NT2/D1 (cell line): ENCODE results near the gene PRXL2B.

ENCODE experiments used
- DNase-seq: peaks from one replicate; pipeline ENCODE4 v3.0.0-alpha.2; 2011; ENCODE audit warnings: low read depth, low spot score
- H3K27me3 ChIP-seq: 2 replicates; pipeline ENCODE4 v1.6.0; 2011; ENCODE audit warnings: mild to moderate bottlenecking; ENCODE audit not compliant: insufficient read length, insufficient read depth
- H3K36me3 ChIP-seq: 2 replicates; pipeline ENCODE4 v1.6.1; 2011; ENCODE audit warnings: mild to moderate bottlenecking, low read length, mixed read lengths; ENCODE audit not compliant: insufficient read depth, insufficient read length
- H3K4me1 ChIP-seq: 2 replicates; pipeline ENCODE4 v1.5.1; 2011; ENCODE audit not compliant: insufficient read depth, insufficient read length
- H3K4me3 ChIP-seq: 2 replicates; pipeline ENCODE4 v1.5.1; 2011; ENCODE audit warnings: low read depth; ENCODE audit not compliant: insufficient read length
- H3K9ac ChIP-seq: 2 replicates; pipeline ENCODE4 v1.6.0; 2011; ENCODE audit warnings: low read depth; ENCODE audit not compliant: insufficient read length
- H3K9me3 ChIP-seq: 2 replicates; pipeline ENCODE4 v1.5.1; 2011; ENCODE audit warnings: mild to moderate bottlenecking, low read length; ENCODE audit not compliant: insufficient read depth
- SUZ12 ChIP-seq: IDR thresholded peaks from 2 replicates; pipeline ENCODE4 v1.6.1; 2011; ENCODE audit not compliant: insufficient read length, insufficient read depth; ENCODE audit errors: extremely low read depth
- YY1 ChIP-seq: IDR thresholded peaks from 2 replicates; pipeline ENCODE4 v1.6.1; 2011; ENCODE audit not compliant: insufficient read length, insufficient read depth
- ZNF274 ChIP-seq: IDR thresholded peaks from 2 replicates; pipeline ENCODE4 v1.6.1; 2011; ENCODE audit warnings: mild to moderate bottlenecking, low read depth, low read length

The PRXL2B gene

DNA sequence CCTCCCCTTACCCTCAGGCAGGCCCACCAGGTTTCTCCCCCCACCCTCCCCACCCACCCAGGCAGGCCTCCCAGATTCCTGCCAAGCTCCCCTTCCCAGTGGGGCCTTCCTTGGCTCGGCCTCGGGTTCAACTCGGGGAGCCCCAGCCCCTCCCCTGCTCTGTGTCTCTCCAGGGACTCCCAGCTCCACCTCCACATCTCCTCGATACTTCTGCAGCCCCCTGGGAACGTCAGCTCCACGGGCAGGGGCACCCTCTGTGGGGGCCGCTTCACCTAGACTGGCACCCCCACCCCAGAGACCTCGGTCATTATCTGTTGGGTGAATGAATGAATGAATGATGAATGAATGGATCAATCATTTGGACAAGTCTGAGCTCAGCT lies 45.5 kb downstream of the PRXL2B start:
- peaks cover 28% of the 10 kb centered on the region for H3K4me1 ChIP-seq
- H3K36me3 ChIP-seq, result no peaks in the 10 kb centered on the region
- DNase-seq, result no peak
- TF ChIP-seq YY1 (no peak), SUZ12 (no peak), ZNF274 (no peak)
- peaks cover 47% of the 10 kb centered on the region for H3K27me3 ChIP-seq
- no peak overlapping the region for H3K4me3 ChIP-seq
- peaks cover 9% of the 10 kb centered on the region; the same call in 1 of the 2 replicates for H3K9me3 ChIP-seq
- H3K9ac ChIP-seq, result peak overlapping the region; percentile 4

DNA sequence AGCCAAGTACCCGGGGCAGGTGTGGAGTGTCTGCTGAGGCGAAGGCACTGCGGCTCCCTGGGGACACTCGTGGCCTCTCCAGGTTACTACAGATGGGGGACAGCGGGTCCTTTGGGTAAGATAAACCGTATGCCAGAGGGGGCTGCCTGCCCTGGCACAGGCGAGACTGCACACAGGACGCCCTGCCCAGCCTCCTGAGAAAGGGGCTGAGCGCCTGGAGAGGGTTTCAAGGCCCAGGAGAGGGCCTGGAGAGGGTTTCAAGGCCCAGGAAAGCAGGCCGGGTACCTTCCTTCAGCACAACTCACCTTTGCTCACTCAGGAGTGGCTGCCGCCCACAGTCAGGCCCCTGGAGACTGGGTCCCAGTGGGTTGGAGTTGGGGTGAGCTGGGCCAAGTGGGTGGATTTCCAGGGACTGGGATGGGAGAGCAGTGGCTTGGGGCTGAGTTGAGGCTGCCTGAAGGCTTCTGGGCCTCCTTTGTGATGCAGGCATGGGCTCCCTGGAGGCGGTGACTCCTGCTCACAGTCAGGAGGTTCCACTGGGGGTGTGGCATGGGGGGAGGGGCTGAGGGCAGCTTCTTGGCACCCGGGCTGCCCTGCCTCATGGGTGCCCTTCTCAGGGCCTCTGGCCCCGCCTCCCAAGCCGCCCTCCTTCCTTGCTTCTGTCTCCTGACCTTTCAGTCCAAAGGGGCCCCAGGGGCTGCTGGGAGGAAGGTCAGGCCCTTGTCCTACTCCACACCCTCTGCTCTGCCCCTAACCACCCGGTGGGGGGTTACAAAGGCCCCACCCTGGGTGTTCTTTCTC lies 46.2 kb downstream of the PRXL2B start, which contains the start of gene MMEL1:
MMEL1 (minus strand) TSS at position 456 of the 801 bp plus-strand sequence. CDS start 3,532 bp downstream, outside the sequence.
- H3K9ac ChIP-seq, result peak within 1 kb of the TSS; percentile 61
- peaks cover 28% of the 10 kb centered on the region for H3K4me1 ChIP-seq
- no peak for DNase-seq
- peaks cover 46% of the 10 kb centered on the region for H3K27me3 ChIP-seq
- no peaks in the 10 kb centered on the region for H3K36me3 ChIP-seq
- no peak within 1 kb of the TSS for H3K4me3 ChIP-seq
- peaks cover 15% of the 10 kb centered on the region; the same call in 1 of the 2 replicates for H3K9me3 ChIP-seq
- no peak for TF ChIP-seq SUZ12
- no peak for TF ChIP-seq ZNF274
- TF ChIP-seq YY1, result no peak

DNA sequence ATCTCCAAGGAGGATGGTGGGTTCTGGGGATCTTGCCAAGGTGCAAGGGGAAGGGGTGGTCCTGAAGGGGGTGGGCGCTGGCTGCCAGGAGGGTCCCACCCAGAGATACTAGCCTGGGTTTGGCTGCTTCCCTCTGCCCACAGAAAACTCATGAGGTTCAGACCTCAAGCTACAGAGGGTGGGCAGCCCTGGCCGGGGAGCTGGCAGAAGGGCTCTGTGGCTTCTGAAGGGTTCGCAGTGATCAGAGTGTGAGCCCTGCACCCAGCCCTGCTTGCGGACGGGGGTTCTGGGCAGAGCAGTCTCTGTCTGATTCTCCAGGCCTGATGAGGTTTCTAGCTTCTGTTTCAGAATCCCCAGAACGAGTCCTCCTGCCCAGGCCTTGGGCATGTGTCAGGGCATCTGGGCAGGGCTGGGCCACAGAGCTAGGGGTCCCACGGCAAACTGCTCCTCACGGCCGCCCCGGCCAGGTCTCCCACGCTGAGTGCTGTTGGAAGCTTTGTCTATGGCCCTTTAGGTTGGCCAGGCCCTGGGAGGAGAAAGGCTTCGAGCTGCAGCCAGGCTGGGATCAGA lies 46.9 kb downstream of the PRXL2B start:
- TF ChIP-seq ZNF274, result no peak
- TF ChIP-seq YY1, result no peak
- TF ChIP-seq SUZ12, result no peak
- Histone ChIP-seq H3K27me3 (peaks cover 39% of the 10 kb centered on the region), H3K4me3 (no peak overlapping the region), H3K9me3 (peaks cover 15% of the 10 kb centered on the region; the same call in 1 of the 2 replicates), H3K4me1 (peaks cover 27% of the 10 kb centered on the region), H3K9ac (peak overlapping the region; percentile 61), H3K36me3 (no peaks in the 10 kb centered on the region)
- no peak for DNase-seq

DNA sequence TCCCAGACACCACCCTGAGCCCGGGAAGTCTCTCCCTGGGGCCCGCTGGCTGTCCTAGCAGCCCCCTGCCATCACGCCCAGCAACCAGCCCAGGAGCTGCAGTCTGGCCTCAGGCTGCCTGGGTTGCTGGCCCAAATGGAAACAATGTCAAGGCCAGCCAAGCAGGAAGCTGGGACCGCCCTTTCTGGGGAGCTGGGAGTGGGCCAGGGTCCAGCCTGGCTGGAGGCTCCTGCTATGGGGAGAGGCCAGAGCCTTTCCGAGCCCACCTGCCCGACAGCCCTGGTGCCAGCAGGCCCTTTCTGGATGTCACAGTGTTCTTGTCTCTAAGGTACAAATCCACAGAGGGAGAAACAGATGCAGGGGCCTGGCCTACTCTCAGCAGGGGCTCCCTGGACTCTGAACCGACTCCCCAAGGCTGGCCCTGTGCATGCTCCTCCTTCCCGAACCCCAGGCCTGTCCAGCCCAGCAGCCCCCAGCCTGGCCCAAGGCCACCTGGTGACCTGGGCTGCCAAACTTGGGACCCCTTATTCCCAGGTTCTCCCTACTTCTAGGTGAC lies 47.4 kb downstream of the PRXL2B start:
- no peak overlapping the region for H3K4me3 ChIP-seq
- no peak for TF ChIP-seq ZNF274
- no peak for TF ChIP-seq SUZ12
- TF ChIP-seq YY1, result no peak
- H3K27me3 ChIP-seq, result peaks cover 34% of the 10 kb centered on the region

DNA sequence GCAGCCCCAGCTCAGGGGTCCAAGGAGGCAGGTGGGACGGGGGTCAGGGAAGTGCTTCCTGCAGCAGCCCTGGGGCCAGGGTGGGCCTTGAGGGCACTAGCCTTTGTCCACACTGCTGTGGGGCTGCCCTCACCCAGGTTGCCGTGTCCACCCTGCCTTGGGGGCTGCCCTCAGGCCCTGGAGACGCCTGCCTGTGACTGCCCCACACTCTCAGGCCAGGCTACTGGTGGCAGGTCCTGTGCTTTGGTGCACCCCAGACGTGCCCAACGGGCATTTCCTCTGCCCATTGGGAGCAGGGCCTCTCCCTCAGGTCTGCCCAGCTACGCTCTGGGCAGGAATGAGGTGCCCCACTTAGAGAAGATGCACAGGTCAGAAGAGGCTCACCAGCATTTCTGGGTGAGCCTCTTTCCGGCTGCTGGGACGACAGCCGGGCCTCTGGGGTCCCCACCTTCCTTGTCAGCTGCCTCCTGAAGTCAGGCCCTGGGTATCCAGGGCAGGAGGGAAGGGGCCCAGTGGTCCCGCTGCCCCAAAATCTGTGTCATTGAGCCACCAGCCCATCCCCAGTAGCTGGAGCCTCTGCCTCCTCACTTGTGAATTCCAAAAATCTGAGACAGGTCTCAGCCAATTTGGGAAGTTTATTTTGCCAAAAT lies 48.9 kb downstream of the PRXL2B start:
- H3K9me3 ChIP-seq, result peaks cover 15% of the 10 kb centered on the region; the same call in 1 of the 2 replicates
- peaks cover 29% of the 10 kb centered on the region for H3K4me1 ChIP-seq
- TF ChIP-seq YY1 (no peak), SUZ12 (no peak), ZNF274 (no peak)
- H3K4me3 ChIP-seq, result no peak overlapping the region
- H3K27me3 ChIP-seq, result peaks cover 19% of the 10 kb centered on the region
- no peak for DNase-seq
- no peak overlapping the region for H3K9ac ChIP-seq
- H3K36me3 ChIP-seq, result no peaks in the 10 kb centered on the region

More for the DNA sequence above, 47.4 kb downstream of the PRXL2B start:
- Histone ChIP-seq H3K4me1 (peaks cover 27% of the 10 kb centered on the region), H3K36me3 (no peaks in the 10 kb centered on the region), H3K9ac (no peak overlapping the region), H3K9me3 (peaks cover 15% of the 10 kb centered on the region; the same call in 1 of the 2 replicates)
- no peak for DNase-seq

DNA sequence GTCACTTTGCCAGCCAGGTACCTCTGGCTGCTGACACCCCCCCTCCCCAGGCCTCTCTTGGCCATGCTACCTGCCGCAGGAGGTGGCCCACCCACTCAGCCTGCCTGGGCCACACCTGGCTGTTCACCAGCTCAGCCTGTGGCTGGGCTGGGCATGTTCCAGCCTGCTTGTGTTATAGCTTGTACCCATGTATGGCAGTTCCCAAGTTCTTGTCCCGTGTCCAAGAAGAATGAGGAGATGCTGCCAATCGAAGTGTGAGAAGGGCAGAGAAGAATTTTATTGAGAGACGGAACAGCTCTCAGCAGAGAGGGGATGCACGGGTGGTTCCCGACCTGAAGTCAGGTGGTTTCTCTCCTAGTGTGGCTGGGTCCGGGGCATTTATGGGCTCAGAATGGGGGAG lies 50.2 kb downstream of the PRXL2B start:
- Histone ChIP-seq H3K9ac (no peak overlapping the region), H3K36me3 (no peaks in the 10 kb centered on the region), H3K27me3 (peaks cover 14% of the 10 kb centered on the region), H3K4me1 (peaks cover 24% of the 10 kb centered on the region), H3K9me3 (peaks cover 15% of the 10 kb centered on the region; the same call in 1 of the 2 replicates), H3K4me3 (no peak overlapping the region)
- TF ChIP-seq ZNF274, result no peak
- DNase-seq, result no peak
